HG02610 (cell line): ENCODE measurements around the gene ATP1B2.
"Not testable (repeated sequence)": the region's sequence is repeated elsewhere in the genome, so short reads cannot be mapped to it uniquely, and the experiment has no call there.

Source experiments
- ATAC-seq: cut with Tn5 transposase; IDR thresholded peaks from one replicate; pipeline ENCODE4 v1.9.1; 2021; ENCODE audit warnings: mild to moderate bottlenecking, moderate library complexity; ENCODE audit not compliant: unreplicated experiment

The ATP1B2 gene, protein sequence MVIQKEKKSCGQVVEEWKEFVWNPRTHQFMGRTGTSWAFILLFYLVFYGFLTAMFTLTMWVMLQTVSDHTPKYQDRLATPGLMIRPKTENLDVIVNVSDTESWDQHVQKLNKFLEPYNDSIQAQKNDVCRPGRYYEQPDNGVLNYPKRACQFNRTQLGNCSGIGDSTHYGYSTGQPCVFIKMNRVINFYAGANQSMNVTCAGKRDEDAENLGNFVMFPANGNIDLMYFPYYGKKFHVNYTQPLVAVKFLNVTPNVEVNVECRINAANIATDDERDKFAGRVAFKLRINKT

DNA sequence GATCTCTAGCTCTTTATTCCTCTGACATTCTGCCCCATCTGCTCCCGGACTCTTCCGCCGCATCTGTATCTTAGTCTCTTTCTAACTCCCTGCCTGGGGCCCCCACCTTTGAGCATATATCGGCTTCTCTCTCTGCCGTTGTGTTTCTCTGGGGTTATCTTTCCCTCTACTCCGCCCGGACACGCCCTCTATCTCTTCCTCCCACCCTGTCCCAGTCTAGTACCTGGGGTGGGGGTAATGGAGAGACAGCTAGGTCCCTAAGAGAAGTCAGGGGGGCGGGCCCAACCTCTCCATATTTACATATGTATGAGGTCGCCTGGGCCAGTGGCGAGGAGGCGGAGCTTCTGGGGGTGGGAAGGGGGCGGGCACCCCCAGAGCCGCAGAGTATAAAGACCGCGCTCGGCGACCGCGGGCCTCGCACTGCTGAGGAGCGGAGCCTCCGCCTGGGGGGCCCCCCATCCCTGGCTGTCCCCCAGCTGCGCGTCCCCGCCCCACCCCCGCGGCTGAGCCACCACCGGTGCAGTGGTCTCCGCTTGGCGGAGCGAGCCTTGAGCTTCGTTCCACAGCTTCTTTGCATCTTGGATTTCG is at the start of gene ATP1B2:
TSS of gene ATP1B2 (plus strand) at position 418 of the 588 bp plus-strand sequence. CDS start 593 bp downstream, outside the sequence.
- peak; percentile 49 for ATAC-seq

DNA sequence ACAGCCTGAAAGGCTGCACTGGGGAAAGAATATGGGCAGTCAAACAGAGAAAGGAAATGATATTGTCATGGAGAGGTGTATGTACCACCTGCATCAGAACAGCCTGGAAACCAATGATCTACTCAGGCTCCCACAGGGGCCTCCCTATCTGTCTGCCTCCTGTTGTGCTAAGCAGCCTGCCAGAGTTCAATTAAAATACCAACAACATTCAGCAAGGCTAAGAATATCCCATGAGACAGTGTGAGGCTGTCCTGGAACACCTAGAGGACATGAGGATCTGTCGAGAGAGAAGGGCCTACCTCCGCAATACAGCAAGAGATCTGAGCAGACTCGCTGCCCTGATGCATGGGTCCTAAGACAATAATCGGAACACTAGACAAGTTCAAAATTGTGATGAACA is 44.4 kb upstream of the ATP1B2 start:
- ATAC-seq, result no peak

DNA sequence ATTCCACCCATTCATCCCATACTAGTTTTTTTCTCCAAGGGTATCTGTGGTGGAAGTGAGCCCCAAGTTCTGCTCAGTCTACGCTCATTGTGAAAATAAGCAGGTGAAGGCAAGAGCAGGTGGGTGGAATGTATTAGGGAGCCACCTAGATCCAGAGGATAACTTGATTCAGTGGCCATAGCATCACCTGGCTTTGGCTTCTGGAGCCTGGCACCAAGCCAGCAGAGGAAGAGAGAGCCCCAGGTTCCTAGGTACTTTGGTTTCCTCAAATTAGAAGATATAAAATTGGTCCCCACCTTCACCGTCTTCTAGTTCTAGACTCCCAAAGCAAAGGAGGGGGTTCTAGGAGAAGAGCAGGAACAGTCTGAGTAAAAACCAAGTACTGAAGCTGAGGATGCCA is 40.1 kb upstream of the ATP1B2 start:
- ATAC-seq, result no peak

DNA sequence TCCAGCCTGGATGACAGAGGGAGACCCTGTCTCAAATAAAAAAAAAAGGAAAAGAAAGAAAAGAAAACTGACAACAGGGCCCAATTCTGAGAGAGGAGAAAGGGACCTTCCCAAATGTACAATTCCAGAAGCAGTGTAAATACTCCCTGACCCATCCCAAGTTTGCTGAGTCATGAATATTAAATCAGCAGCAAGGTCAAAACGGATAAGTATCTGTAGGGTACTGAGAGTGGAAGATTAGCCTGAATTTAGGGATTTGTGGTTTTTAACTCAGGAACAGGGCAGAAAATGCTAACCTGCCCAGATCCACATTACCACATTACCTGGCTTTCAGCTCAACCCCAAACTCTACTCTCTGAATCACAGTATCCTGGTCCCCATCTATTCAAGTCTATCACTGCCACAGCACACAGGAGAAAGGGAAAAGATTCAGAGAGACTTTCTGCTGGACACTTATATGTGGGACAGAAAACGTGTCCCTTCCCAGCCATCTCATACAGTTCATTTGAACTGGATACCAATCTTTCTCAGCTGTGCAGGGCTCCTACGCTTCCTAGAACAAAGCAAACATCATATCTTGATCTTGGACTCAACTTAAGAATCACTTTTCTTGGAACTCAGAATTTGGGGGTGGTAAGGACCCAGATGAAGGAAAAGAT is 39.0 kb upstream of the ATP1B2 start:
- ATAC-seq, result no peak

DNA sequence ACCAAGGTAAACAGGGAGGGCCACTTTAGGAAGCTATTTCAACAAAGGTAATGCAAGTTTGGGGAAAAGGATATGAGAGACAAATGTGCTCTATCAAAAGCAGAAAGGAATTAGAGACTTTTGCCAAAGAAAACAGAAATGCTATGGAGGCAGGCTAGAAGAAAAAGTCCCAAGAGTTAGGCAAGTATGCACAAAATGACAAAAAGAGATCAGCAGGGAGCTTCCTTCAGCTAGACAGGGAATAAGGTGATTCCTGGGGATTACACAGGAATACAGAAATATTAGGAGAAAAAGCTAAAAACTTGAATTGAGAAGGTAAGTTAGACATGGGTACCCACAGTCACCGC is 38.5 kb upstream of the ATP1B2 start:
- ATAC-seq, result no peak

DNA sequence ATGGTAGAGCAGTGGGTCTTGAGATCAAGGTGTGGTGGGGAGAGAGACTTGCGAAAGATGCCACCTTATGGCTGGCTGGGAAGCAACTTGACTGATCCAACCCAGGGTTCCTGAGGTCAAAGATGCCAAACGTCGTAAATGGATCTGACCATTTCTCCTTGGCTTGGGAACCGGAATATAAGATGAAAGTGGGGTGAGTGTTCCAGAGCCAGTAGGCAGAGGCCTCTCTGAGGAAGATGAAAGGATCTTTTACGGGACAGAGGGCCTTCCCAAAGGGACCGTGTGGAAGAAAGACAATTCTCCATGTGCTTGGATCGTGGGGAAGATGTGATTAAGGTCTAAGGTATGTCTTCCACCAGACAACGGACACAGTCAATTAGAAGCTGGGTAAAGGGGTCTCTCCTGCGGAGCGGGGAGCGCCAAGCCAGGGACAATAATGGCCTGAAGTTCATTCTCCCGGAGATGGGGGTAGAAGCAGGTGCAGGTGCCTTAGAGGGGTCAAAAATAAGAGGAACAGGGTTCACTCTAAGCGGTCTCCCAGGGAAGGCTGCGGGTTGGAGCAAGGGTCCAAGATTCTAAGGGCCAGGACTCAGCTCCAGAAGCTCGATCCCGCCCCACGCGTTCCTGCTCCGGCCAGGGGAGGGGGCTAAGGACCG is 36.8 kb upstream of the ATP1B2 start:
- ATAC-seq, result no peak

DNA sequence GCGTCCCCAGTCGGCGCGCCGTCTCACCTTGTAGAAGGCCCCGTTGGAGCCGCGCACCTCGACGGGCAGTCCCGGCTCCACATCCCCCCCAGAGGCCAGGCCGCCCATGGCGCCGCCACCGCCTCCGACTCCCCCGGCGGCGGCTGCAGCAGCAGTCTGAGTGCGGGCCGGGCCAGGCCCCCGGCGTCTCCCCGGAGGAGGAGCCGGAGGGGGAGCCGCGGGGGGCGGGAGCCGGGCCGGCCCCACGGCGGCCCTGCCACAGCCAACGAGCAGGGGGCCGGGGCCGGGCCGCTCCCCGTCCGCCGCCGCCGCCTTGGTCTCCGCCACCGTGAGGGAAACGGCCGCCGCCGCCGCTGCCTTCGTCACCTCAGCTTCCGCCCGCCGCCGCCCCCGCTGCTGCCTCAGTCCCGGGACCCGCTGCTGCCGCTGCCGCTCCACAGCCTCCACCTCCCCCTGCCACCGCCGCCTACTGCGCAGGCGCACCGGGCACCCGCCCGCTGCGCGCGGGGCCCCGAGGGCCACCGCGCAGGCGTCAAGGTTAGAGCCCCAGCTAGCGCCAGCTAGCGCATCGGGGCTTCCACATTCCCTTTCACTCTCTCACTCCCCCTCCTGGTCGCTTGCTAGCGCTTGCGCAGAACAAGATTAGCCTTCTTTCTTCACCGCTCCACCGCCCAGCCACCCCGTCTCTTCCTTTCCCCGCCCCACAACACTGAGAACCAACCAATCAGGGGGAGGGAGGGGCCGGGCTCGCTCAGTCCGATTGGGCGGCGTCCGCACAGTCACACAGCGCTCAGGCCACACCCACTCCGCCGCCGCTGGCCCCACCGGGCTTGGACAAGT is 36.1 kb upstream of the ATP1B2 start, which contains the start of gene FXR2:
TSS of gene FXR2 (minus strand) at position 473 of the 840 bp plus-strand sequence. CDS start at position 108, 365 bp downstream.
- ATAC-seq, result peak; percentile 88

DNA sequence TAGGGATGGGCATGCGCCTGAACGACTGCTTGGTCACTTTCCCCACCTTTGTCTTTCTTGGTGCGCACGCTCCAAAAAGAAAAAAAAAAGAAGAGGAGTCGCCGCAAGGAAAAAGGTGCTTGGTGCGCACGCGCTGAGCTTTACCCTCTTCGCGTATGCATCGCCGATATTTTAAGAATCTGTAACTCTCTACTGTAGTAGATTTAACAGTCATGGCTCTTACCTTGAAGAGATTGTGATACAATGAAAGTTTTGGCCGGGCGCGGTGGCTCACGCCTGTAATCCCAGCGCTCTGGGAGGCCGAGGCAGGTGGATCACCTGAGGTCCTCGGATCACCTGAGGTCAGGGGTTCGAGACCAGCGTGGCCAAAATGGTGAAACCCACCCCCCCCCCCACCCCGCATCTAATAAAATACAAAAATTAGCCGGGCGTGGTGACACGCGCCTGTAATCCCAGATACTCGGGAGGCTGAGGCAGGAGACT is 35.4 kb upstream of the ATP1B2 start:
- ATAC-seq, result no peak

DNA sequence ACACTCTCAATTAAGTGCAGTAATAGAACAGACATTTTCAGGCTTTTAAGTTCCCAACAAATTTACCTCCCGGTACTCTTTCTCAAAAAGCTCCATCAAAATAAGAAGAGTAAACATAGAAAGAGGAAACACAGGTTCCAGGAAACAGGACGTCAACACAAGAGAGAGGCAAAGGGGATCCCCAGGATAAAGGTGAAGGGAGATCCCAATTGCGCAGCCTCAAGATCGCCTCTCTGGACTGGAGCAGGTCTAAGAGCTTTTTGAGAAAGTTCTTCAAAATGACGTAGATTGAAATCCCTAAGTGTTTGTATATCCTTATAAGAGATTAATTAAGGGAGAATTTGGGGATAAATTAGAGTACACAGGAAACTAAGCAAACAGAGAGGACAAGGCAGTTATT is 32.1 kb upstream of the ATP1B2 start:
- ATAC-seq, result no peak

DNA sequence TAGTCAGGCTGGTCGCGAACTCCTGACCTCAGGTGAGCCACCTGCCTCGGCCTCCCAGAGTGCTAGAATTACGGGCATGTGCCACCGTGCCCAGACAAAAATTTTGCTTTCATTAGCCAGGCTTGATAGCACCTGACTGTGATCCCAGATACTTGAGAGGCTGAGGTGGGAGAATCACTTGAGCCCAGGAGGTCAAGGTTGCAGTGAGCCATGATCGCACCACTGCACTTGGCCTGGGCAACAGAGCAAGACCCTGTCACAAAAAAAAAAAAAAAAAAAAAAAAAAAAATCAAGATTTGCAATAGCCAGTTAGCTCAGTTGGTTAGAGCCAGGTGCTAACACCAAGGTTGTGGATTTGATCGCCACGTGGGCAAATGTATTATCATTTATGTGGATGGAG is 29.9 kb upstream of the ATP1B2 start:
- no peak for ATAC-seq

DNA sequence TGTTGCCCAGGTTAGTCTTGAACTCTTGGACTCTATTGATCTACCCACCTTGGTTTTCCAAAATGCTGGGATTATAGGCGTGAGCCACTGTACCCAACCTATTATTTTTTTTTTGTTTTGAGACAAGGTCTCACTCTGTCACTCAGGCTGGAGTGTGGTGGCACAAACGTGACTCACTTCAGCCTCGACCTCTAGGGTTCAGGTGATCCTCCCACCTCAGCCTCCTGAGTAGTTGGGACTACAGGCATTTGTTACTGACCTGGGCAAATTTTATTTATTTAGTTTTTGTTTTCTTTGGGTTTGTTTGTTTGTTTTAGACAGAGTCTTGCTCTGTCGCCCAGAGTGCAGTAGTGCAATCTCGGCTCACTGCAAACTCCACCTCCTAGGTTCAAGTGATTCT is 27.1 kb upstream of the ATP1B2 start:
- no peak for ATAC-seq

DNA sequence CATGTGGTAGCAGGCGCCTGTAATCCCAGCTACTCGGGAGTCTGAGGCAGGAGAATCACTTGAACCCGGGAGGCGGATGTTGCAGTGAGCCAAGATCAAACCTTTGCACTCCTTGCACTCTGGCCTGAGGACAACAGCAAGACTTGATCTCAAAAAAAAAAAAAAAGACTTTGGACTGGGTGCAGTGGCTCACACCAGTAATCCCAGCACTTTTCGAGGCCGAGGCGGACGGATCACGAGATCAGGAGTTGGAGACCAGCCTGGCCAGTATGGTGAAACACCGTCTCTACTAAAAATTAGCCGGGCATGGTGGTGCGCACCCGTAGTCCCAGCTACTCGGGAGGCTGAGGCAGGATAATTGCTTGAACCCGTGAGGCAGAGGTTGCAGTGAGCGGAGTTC is 25.0 kb upstream of the ATP1B2 start:
- ATAC-seq, result not testable (repeated sequence)

DNA sequence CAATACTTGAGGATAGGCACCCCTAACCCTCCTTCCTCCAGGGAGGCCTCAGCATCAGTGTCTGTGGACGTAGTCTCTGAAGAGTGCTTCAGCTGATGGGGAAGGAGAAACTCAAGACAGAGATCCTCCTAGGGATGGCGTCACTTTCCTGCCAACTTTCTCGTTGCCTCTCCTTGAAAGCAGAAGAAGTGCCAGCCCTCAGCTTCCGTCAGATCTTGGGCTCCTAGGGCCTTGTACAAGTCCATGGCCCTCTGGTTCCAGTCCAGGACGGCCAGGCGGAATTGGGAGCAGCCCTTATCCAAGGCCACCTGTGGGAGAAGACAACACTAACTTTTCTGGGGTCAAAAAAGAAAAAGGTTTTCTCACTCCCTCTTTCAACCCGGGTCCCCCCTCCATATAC is 24.4 kb upstream of the ATP1B2 start:
- no peak for ATAC-seq

DNA sequence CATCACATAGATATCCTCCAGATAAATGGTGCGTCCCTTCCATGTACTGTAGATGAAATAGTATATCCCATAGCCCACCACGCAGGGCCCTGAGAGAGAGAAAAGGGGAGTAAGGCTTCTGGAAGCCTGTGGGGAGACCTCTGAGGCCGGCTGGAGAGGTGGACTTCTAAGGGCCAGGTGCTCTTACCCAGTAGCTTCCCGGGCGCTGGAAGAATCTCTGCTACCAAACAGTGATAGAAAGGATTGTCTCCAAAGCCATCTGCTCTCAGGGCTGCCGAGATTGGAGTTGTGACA is 23.8 kb upstream of the ATP1B2 start:
- ATAC-seq, result no peak

DNA sequence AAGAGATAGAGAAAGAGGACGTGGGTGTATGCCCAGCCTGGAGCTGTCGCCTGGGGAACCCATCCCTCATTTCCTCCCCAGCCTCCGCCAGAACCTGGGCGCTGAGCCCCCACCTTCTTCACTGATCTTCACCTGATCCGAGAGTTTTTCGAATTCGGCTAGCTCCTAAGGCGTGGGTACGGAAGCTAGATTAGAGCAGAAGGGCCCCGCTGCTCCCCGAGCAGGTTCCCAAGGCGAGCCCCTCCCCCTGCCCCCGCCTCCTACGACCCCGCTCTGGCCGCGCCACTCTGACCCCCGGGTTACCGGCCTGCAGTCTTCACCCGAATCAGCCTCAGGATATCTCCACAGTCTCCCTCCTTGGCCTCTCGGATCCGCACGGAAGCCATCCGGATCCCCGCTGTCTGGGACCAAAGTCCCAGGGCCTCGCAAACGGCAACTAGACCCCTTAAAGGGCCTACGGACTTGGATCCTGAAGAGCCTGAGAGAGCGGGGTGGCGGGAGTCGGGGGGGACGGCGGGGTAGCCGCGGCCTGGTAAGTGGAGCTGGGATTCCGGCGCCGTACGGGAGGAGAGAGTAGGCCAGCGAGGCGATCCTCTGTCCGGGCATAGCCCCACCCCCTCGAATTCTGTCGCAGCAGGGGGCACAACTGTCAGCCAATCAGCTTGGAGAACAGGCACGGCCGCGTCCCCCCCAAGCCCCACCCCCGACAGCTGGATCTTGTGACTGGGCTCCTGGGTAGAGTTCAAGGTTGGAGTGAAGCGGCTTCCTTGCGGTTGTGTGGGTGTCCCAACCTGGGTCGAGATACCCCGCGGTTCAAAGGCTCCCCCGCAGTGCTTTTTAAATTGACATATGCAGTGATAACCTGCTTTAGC is 23.2 kb upstream of the ATP1B2 start, which contains the start of gene SAT2:
TSS of gene SAT2 (minus strand) at position 572 of the 872 bp plus-strand sequence. CDS start at position 386, 186 bp downstream.
- ATAC-seq, result peak; percentile 89

DNA sequence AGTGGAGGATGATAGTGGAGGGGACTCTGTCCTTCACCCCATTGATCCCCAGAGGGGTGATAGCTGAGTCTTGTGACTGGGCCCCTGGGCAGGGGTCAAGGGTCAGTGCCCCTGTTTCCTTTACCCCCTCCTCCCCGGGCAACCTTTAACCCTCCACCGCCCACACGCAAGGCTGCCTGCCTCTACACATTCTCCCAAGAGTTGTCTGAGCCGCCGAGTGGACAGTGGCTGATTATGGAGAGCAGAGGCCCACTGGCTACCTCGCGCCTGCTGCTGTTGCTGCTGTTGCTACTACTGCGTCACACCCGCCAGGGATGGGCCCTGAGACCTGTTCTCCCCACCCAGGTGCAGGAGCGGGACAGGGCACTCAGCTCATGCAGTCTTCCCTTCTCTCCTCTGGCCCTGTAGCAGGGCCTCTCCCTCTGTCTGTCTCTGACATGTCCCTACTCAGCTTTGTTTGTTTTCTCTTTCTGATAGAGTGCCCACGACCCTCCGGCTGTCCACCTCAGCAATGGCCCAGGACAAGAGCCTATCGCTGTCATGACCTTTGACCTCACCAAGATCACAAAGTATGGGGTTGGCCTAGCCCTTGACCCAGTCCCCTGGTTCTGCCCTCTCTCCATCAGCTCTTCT is 20.7 kb upstream of the ATP1B2 start, which contains the start of gene SHBG:
TSS of gene SHBG (plus strand) at position 197 of the 633 bp plus-strand sequence. CDS start at position 235, 38 bp downstream.
- no peak for ATAC-seq

DNA sequence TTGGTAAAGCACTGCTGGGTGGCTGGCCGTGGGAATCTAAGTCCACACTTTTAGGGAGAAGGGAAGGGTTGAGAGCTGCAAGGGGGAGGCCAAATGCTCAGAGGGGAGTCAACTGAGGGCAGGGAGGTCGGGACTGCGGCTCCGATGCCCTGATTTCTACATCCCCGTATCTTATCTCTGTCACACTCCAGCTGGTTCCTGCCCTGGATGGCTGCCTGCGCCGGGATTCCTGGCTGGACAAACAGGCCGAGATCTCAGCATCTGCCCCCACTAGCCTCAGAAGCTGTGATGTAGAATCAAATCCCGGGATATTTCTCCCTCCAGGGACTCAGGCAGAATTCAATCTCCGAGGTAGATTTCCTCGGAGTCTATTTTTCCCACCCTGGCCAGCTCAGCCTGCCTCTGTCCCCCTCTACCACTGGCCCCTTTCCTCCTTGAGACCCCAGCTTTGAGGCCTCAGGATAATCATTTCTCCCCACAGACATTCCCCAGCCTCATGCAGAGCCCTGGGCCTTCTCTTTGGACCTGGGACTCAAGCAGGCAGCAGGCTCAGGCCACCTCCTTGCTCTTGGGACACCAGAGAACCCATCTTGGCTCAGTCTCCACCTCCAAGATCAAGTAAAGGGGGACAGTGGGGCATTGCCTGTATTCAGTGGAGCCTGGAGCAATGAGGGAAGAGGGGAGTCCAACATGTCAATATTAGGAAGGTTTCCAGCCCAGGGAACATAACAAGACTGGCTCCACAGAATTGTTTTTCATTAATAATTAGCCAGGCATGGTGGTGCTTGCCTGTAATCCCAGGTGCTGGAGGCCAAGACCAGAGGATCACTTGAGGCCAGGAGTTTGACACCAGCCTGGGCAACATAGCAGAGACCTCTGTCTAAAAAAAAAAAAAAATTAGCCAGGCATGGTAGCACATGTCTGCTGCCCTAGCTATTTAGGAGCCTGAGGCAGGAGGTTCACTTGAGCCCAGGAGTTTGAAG is 19.0 kb upstream of the ATP1B2 start:
- no peak for ATAC-seq

DNA sequence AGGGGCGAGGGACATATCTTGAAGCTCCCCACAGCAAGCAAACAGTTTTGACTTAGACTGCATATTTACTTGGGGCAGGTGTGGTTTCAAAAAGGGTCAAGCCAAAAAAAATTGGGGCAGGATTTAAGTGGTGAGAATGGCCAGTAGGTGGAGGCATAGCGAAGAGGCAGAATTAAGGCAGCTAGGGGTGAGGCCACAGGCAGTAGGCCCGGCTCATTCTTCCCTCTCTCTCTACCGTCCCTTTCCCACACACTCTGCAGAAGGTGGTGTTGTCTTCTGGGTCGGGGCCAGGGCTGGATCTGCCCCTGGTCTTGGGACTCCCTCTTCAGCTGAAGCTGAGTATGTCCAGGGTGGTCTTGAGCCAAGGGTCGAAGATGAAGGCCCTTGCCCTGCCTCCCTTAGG is 18.2 kb upstream of the ATP1B2 start:
- no peak for ATAC-seq
